HG03575 (cell line): ENCODE data around the gene EFNB3.

Experiments used
- ATAC-seq: cut with Tn5 transposase; IDR thresholded peaks from one replicate; pipeline ENCODE4 v1.9.1; 2021; ENCODE audit not compliant: unreplicated experiment, insufficient number of reproducible peaks, low FRiP score; ENCODE audit errors: extremely low read depth

EFNB3 gene

GRCh38 chr17:7715936-7716886, 11.2 kb downstream of the EFNB3 start:
- no peak for ATAC-seq

GRCh38 chr17:7716901-7717755, 12.1 kb downstream of the EFNB3 start, which contains the start of gene DNAH2:
Gene DNAH2 (plus strand): TSS chr17:7717744. CDS start chr17:7719735, 1,991 bp downstream.
- no peak for ATAC-seq

GRCh38 chr17:7717756-7718350, 12.9 kb downstream of the EFNB3 start:
- no peak for ATAC-seq

- ATAC-seq, result no peak
These were observed 14.7 kb downstream of the EFNB3 start for GRCh38 chr17:7719661-7720060.

- no peak for ATAC-seq
These were observed 15.1 kb downstream of the EFNB3 start for GRCh38 chr17:7720125-7720524.

- no peak for ATAC-seq
These were observed 16.6 kb downstream of the EFNB3 start for GRCh38 chr17:7721612-7722011.

- no peak for ATAC-seq
These were observed 22.9 kb downstream of the EFNB3 start for GRCh38 chr17:7727886-7728285.

- no peak for ATAC-seq
These were observed 24.8 kb downstream of the EFNB3 start for GRCh38 chr17:7729816-7730215.

GRCh38 chr17:7732981-7733539, 28.1 kb downstream of the EFNB3 start:
- no peak for ATAC-seq

- ATAC-seq, result no peak
These were observed 32.6 kb downstream of the EFNB3 start for GRCh38 chr17:7737601-7738000.

- no peak for ATAC-seq
These were observed 34.7 kb downstream of the EFNB3 start for GRCh38 chr17:7739746-7740145.

GRCh38 chr17:7740481-7741001, 35.5 kb downstream of the EFNB3 start:
- ATAC-seq, result no peak

GRCh38 chr17:7742729-7743128, 37.7 kb downstream of the EFNB3 start:
- no peak for ATAC-seq

- no peak for ATAC-seq
These were observed 39.4 kb downstream of the EFNB3 start for GRCh38 chr17:7744416-7744815.

- no peak for ATAC-seq
These were observed 40.9 kb downstream of the EFNB3 start for GRCh38 chr17:7745748-7746470.

GRCh38 chr17:7747635-7748071, 42.7 kb downstream of the EFNB3 start:
- ATAC-seq, result no peak

- no peak for ATAC-seq
These were observed 43.2 kb downstream of the EFNB3 start for GRCh38 chr17:7748076-7748775.
